ENCODE data around the gene FER. TPM values are rescaled to one million over a fixed set of nuclear protein-coding genes. Genes with fewer than 3 reads are reported as not detected.

FER gene
- total RNA-seq, 1 experiment from 2014 or later, result 18.0 TPM

- peak overlapping the region; percentile 90 for H3K9ac ChIP-seq (ENCODE audit: extremely low read depth, insufficient read length, low read length)
- H3K27me3 ChIP-seq (ENCODE audit: insufficient read depth, low read length), result no peaks in the 10 kb centered on the region
- no peaks in the 10 kb centered on the region for H3K79me1 ChIP-seq (ENCODE audit: insufficient read depth, low read depth, low read length, poor library complexity, severe bottlenecking)
- H3K23ac ChIP-seq (ENCODE audit: insufficient read length, low read depth, low read length), result no peak overlapping the region
- H2BK120ac ChIP-seq (ENCODE audit: low read depth, low read length, poor library complexity, severe bottlenecking), result no peak overlapping the region
- H3K4ac ChIP-seq (ENCODE audit: low read depth, low read length), result no peak overlapping the region
- DNase-seq, result no peak
- no peak overlapping the region for H2BK20ac ChIP-seq (ENCODE audit: low read depth, low read length, poor library complexity, severe bottlenecking)
- H4K5ac ChIP-seq (ENCODE audit: insufficient read length, low read depth, low read length), result no peak overlapping the region
- no peak overlapping the region for H3K56ac ChIP-seq (ENCODE audit: insufficient read length, low read depth, low read length)
- no CpG with 5 or more reads among the region's 8 CpGs for WGBS (ENCODE audit: extremely low coverage, insufficient read length, low lambda C conversion rate)
- H3T11ph ChIP-seq (ENCODE audit: low read length), result no peak overlapping the region
- H4K8ac ChIP-seq (replicated peaks; ENCODE audit: insufficient read length, low read depth, low read length), result peak overlapping the region; percentile 51
- no peak overlapping the region for H2AFZ ChIP-seq (ENCODE audit: low read length)
- peak overlapping the region; percentile 100 for H3K4me2 ChIP-seq (ENCODE audit: insufficient read depth, insufficient read length, low read length)
- H4K91ac ChIP-seq (ENCODE audit: insufficient read length, low read depth, low read length), result no peak overlapping the region
- Mint-ChIP-seq H3K36me3 (ENCODE audit: insufficient read depth in 1 of 3, low read depth in 3 of 3) (no peaks in the 10 kb centered on the region; a peak in 1 of 7 replicates), H3K27ac (peak overlapping the region; percentile 46 to 96 (median 93); a peak in 6 of 7 replicates), H3K4me1 (peaks cover 31 to 37% of the 10 kb centered on the region in 2 experiments), H3K4me3 (peak overlapping the region; percentile 82 to 88), H3K9me3 (no peaks in the 10 kb centered on the region), H3K27me3 (ENCODE audit: low read depth) (no peaks in the 10 kb centered on the region)
- no peak overlapping the region for H2AK5ac ChIP-seq (ENCODE audit: insufficient read length, low read length)
- H3K14ac ChIP-seq (ENCODE audit: insufficient read depth, low read length), result peak overlapping the region; percentile 93
- no peak overlapping the region for H2BK5ac ChIP-seq (ENCODE audit: insufficient read length, low read length)
- no peaks in the 10 kb centered on the region for H4K20me1 ChIP-seq (ENCODE audit: control insufficient read depth, insufficient read depth, insufficient read length)
- peak overlapping the region; percentile 96 for H3K18ac ChIP-seq (ENCODE audit: insufficient read length, low read depth, low read length)
- H3K79me2 ChIP-seq (ENCODE audit: insufficient read depth, low read length), result no peaks in the 10 kb centered on the region
- no peak for TF ChIP-seq CTCF (conservative IDR thresholded peaks at IDR 0.05)
- H2BK15ac ChIP-seq (ENCODE audit: low read depth, low read length), result no peak overlapping the region; the same call in 1 of the 2 replicates
- no peaks in the 10 kb centered on the region; the same call in 1 of the 2 replicates for H3K4me1 ChIP-seq (ENCODE audit: insufficient read depth, low read length)
- H3K27ac ChIP-seq (ENCODE audit: insufficient read length, low read depth, low read length), result no peak overlapping the region
- peaks cover 14% of the 10 kb centered on the region for H3K23me2 ChIP-seq (ENCODE audit: insufficient read length, low read depth, low read length, poor library complexity, severe bottlenecking)
- no peak overlapping the region for H2BK12ac ChIP-seq (ENCODE audit: insufficient read length, low read depth, low read length)
- H3K9me3 ChIP-seq (ENCODE audit: control insufficient read depth, low read depth, low read length), result no peaks in the 10 kb centered on the region
Measured at GRCh38 chr5:108727236-108727650, 20.5 kb upstream of the FER start.
